DOHH2 (cell line): ENCODE data around the gene ETS1.

Experiments
- H3F3A ChIP-seq: fragments of 200-600 bp; sonication (generic), shearing (Covaris generic); 2 replicates; pipeline ENCODE4 v1.6.0; 2016; ENCODE audit warnings: antibody characterized with exemption, mild to moderate bottlenecking; ENCODE audit not compliant: control insufficient read depth, insufficient read depth
- H3K27ac ChIP-seq: fragments of 200-600 bp; sonication (generic); 2 replicates; pipeline ENCODE4 v1.5.1; 2014; ENCODE audit warnings: low read depth, mild to moderate bottlenecking, low read length, moderate library complexity
- H3K27me3 ChIP-seq: fragments of 200-600 bp; sonication (generic); 2 replicates; pipeline ENCODE4 v1.6.1; 2014; ENCODE audit warnings: mild to moderate bottlenecking, low read length, mixed read lengths; ENCODE audit not compliant: control insufficient read depth
- H3K36me3 ChIP-seq: fragments of 200-600 bp; sonication (generic); 2 replicates; pipeline ENCODE4 v1.6.1; 2014; ENCODE audit warnings: mild to moderate bottlenecking, low read length, moderate library complexity, mixed read lengths; ENCODE audit not compliant: control insufficient read depth
- H3K4me1 ChIP-seq: fragments of 200-600 bp; sonication (generic); 2 replicates; pipeline ENCODE4 v1.6.1; 2014; ENCODE audit warnings: mild to moderate bottlenecking, low read length, mixed read lengths; ENCODE audit not compliant: control insufficient read depth
- H3K4me2 ChIP-seq: fragments of 200-600 bp; sonication (generic); 2 replicates; pipeline ENCODE4 v1.6.0; 2014; ENCODE audit warnings: mild to moderate bottlenecking, low read length, moderate library complexity
- H3K4me3 ChIP-seq: fragments of 200-600 bp; sonication (generic); 2 replicates; pipeline ENCODE4 v1.5.1; 2014; ENCODE audit warnings: mild to moderate bottlenecking, low read length, mixed read lengths
- H3K79me2 ChIP-seq: fragments of 200-600 bp; sonication (generic); 2 replicates; pipeline ENCODE4 v1.6.1; 2014; ENCODE audit warnings: mild to moderate bottlenecking, low read length, mixed read lengths; ENCODE audit not compliant: control insufficient read depth
- H3K9me2 ChIP-seq: fragments of 200-600 bp; sonication (generic); replicated peaks from 2 replicates; pipeline ENCODE4 v1.6.1; 2014; ENCODE audit warnings: mild to moderate bottlenecking, low read length, mixed read lengths; ENCODE audit not compliant: control insufficient read depth
- H3K9me3 ChIP-seq: fragments of 200-600 bp; sonication (generic); 2 replicates; pipeline ENCODE4 v1.6.1; 2014; ENCODE audit warnings: antibody characterized with exemption, low read length, mixed read lengths; ENCODE audit not compliant: control insufficient read depth, insufficient read depth
- H4K20me1 ChIP-seq: fragments of 200-600 bp; sonication (generic); 2 replicates; pipeline ENCODE4 v1.6.0; 2014; ENCODE audit warnings: low read depth, mild to moderate bottlenecking, antibody characterized with exemption, low read length, moderate library complexity; ENCODE audit not compliant: control insufficient read depth, insufficient read depth
- EZH2phosphoT487 ChIP-seq: fragments of 200-600 bp; sonication (generic); IDR thresholded peaks from 2 replicates; pipeline ENCODE4 v1.6.1; 2017; ENCODE audit warnings: borderline replicate concordance, mild to moderate bottlenecking, antibody characterized with exemption, low read length, moderate library complexity, mixed read lengths
- TF ChIP-seq, protein P1 (sequence below): fragments of 200-600 bp; sonication (generic); IDR thresholded peaks from one replicate; pipeline ENCODE4 v1.5.1; 2014; ENCODE audit warnings: antibody characterized with exemption, mild to moderate bottlenecking, low read depth, low read length; ENCODE audit not compliant: poor library complexity, severe bottlenecking

ETS1 gene

DNA sequence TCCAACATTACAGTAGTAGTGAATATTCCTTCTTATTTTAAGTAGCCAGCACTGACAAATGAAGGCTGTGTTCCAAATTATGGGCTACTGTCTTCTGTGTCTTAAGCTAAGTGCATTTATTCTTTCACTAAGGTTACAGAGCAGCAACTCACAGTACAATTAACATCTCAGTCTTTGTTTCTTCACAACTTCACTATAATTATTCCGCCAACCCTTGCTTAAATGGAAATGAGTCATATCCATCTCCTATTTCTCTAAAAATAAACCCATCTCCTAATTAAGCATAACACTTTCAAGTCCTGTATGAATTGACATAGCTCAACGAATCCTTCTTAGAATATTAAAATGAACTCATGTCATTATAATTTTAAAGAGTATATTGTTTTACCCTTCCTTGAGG is 6.7 kb downstream of the ETS1 start:
- Histone ChIP-seq H3K9me2 (no peaks in the 10 kb centered on the region), H3K4me1 (peaks cover 13% of the 10 kb centered on the region), H4K20me1 (no peaks in the 10 kb centered on the region), H3K9me3 (no peaks in the 10 kb centered on the region), H3K4me2 (no peak overlapping the region), H3K4me3 (no peak overlapping the region), H3K27me3 (no peaks in the 10 kb centered on the region), H3K36me3 (no peaks in the 10 kb centered on the region), H3K79me2 (no peaks in the 10 kb centered on the region), H3K27ac (no peak overlapping the region), H3F3A (no peaks in the 10 kb centered on the region)
- TF ChIP-seq, protein P1, sequence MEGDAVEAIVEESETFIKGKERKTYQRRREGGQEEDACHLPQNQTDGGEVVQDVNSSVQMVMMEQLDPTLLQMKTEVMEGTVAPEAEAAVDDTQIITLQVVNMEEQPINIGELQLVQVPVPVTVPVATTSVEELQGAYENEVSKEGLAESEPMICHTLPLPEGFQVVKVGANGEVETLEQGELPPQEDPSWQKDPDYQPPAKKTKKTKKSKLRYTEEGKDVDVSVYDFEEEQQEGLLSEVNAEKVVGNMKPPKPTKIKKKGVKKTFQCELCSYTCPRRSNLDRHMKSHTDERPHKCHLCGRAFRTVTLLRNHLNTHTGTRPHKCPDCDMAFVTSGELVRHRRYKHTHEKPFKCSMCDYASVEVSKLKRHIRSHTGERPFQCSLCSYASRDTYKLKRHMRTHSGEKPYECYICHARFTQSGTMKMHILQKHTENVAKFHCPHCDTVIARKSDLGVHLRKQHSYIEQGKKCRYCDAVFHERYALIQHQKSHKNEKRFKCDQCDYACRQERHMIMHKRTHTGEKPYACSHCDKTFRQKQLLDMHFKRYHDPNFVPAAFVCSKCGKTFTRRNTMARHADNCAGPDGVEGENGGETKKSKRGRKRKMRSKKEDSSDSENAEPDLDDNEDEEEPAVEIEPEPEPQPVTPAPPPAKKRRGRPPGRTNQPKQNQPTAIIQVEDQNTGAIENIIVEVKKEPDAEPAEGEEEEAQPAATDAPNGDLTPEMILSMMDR = no peak
- TF ChIP-seq EZH2phosphoT487 = no peak

DNA sequence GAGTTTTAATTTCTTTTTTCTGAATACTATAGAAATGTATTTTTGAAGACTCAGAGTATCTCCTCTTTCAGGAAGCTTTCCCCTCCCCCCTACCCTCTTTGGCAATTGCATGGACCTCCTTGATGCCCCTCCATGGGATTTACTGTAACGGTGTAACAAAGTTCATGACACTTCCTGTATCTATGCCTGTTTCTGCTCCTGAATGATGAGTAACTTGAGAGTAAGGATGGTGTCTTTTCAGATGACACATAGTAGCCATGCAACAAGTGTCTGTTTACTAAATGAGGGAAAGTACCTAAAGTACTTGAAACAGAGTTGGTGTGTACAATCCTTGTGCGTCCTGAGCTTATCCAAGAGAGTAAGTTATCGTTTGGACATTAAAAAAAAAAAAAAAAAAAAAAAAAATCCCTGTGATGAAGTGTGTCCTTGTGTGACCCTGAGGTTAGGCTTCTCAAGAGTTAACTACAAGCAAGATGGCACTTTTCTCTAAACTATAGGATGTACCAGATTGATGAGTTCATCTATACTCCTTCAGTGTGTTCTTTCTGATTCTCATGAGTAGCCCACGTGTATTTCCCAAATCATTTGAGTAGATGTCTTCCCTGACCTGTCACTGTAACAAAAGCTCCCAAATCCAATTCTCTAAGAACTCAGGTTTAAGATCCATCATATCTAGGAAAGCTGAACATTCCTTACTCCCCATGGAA is 7.4 kb downstream of the ETS1 start:
- Histone ChIP-seq H3K9me2 (no peaks in the 10 kb centered on the region), H3K27ac (no peak overlapping the region), H3K36me3 (no peaks in the 10 kb centered on the region), H3K27me3 (no peaks in the 10 kb centered on the region), H3F3A (no peaks in the 10 kb centered on the region), H3K4me3 (no peak overlapping the region), H3K79me2 (no peaks in the 10 kb centered on the region), H3K4me1 (peaks cover 15% of the 10 kb centered on the region), H3K9me3 (no peaks in the 10 kb centered on the region), H3K4me2 (no peak overlapping the region), H4K20me1 (no peaks in the 10 kb centered on the region)
- TF ChIP-seq, protein P1 = no peak
- no peak for TF ChIP-seq EZH2phosphoT487

DNA sequence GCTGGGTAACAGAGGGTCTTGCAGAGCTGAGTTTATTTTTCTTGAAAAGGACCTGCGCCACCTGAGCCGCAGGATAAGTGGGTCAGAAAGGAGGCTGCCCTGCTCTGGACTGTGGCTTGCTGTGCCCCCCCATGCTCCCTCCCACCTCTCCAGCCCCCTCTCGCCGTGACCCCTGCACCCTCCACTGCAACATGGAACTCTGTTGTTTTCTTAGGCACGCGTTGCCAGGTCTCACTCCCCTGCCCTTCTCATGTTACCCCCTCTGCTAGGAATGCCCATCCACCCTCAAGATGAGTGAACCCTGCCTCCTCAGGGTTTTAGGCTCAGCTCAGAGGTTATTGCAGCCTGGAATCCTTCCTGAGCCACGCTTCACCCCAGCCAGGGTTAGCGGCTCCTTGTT is 10.8 kb downstream of the ETS1 start:
- Histone ChIP-seq H3K27me3 (no peaks in the 10 kb centered on the region), H3K27ac (no peak overlapping the region)
- no peak for TF ChIP-seq EZH2phosphoT487
- TF ChIP-seq, protein P1 = no peak

More for the DNA sequence above, 10.8 kb downstream of the ETS1 start:
- no peaks in the 10 kb centered on the region for H3K9me3 ChIP-seq
- H3K4me1 ChIP-seq = peaks cover 47% of the 10 kb centered on the region
- H3K36me3 ChIP-seq = no peaks in the 10 kb centered on the region
- no peak overlapping the region for H3K4me3 ChIP-seq
- no peaks in the 10 kb centered on the region for H3K9me2 ChIP-seq
- peaks cover 17% of the 10 kb centered on the region for H3F3A ChIP-seq
- H3K4me2 ChIP-seq = no peak overlapping the region
- H3K79me2 ChIP-seq = no peaks in the 10 kb centered on the region
- no peaks in the 10 kb centered on the region for H4K20me1 ChIP-seq
